Liver (tissue), 9 donors: Measurements from ENCODE around the gene CCL25. TPM values are rescaled to one million over a fixed set of nuclear protein-coding genes. Genes with fewer than 3 reads are reported as not detected.

Experiments
- DNase-seq: peaks from one replicate; pipeline ENCODE4 v3.0.0-alpha.2; 2017; ENCODE audit warnings: low spot score
- H3K27ac ChIP-seq, 2 donors: one replicate each; pipeline ENCODE4 v1.7.0; 2013; ENCODE audit warnings: inconsistent platforms in 2 of 2, low read length in 2 of 2, control low read depth in 1 of 2, low read depth in 1 of 2, mild to moderate bottlenecking in 1 of 2
- H3K27me3 ChIP-seq, 4 donors: one replicate each; pipeline versions ENCODE4 v1.6.1 to v1.7.0; 2013; ENCODE audit warnings: low read length in 3 of 4, inconsistent platforms in 1 of 4, mild to moderate bottlenecking in 1 of 4, moderate library complexity in 1 of 4; ENCODE audit not compliant: control insufficient read depth in 4 of 4, insufficient read depth in 4 of 4
- H3K36me3 ChIP-seq, 4 donors: one replicate each; pipeline versions ENCODE4 v1.6.1 to v1.7.0; 2013; ENCODE audit warnings: low read length in 3 of 4, mild to moderate bottlenecking in 3 of 4, low read depth in 1 of 4, moderate library complexity in 1 of 4; ENCODE audit not compliant: control insufficient read depth in 4 of 4, insufficient read depth in 3 of 4
- H3K4me1 ChIP-seq, 4 donors: one replicate each; pipeline versions ENCODE4 v1.6.1 to v1.7.0; 2013; ENCODE audit warnings: low read length in 3 of 4, mild to moderate bottlenecking in 3 of 4, moderate library complexity in 1 of 4; ENCODE audit not compliant: control insufficient read depth in 4 of 4, insufficient read depth in 4 of 4
- H3K4me3 ChIP-seq, 3 donors: one replicate each; pipeline versions ENCODE4 v1.6.1 to v1.7.0; 2013; ENCODE audit warnings: low read length in 3 of 3, control low read depth in 1 of 3, low read depth in 1 of 3, mild to moderate bottlenecking in 1 of 3
- H3K9ac ChIP-seq, 2 donors: one replicate each; pipeline ENCODE4 v1.7.0; 2013; ENCODE audit warnings: low read length in 2 of 2, mild to moderate bottlenecking in 2 of 2, moderate library complexity in 2 of 2, control low read depth in 1 of 2, low read depth in 1 of 2
- H3K9me3 ChIP-seq, 4 donors: one replicate each; pipeline versions ENCODE4 v1.6.1 to v1.7.0; 2013; ENCODE audit warnings: low read length in 3 of 4; ENCODE audit not compliant: control insufficient read depth in 4 of 4
- CTCF ChIP-seq: fragments of 150-350 bp; IDR thresholded peaks from 2 replicates; pipeline ENCODE4 v1.5.1; 2017; ENCODE audit warnings: improper control_type of control experiment, low read depth, low read length; ENCODE audit not compliant: missing input control
- EGR1 ChIP-seq, 2 donors: IDR thresholded peaks; 2 replicates each; pipeline ENCODE4 v1.6.1; 2016 to 2018; ENCODE audit warnings: antibody characterized with exemption in 2 of 2, low read depth in 2 of 2
- FOXA1 ChIP-seq: IDR thresholded peaks from 2 replicates; pipeline ENCODE4 v1.6.1; 2016; ENCODE audit warnings: antibody characterized with exemption
- FOXA2 ChIP-seq: IDR thresholded peaks from 2 replicates; pipeline ENCODE4 v1.6.1; 2016; ENCODE audit warnings: antibody characterized with exemption
- GABPA ChIP-seq, 2 donors: IDR thresholded peaks in 1 of 2; conservative IDR thresholded peaks in 1 of 2; 2 replicates each; pipeline ENCODE4 v1.6.1; 2016; ENCODE audit warnings: antibody characterized with exemption in 2 of 2, mild to moderate bottlenecking in 1 of 2, moderate library complexity in 1 of 2
- HNF4A ChIP-seq, 2 donors: conservative IDR thresholded peaks; 2 replicates each; pipeline ENCODE4 v1.6.1; 2016; ENCODE audit warnings: antibody characterized with exemption in 2 of 2, mild to moderate bottlenecking in 2 of 2
- JUND ChIP-seq, 2 donors: IDR thresholded peaks; 2 replicates each; pipeline ENCODE4 v1.6.1; 2016; ENCODE audit warnings: antibody characterized with exemption in 2 of 2
- MAX ChIP-seq: IDR thresholded peaks from 2 replicates; pipeline ENCODE4 v1.6.1; 2016; ENCODE audit warnings: antibody characterized with exemption
- NR2F2 ChIP-seq: IDR thresholded peaks from 2 replicates; pipeline ENCODE4 v1.6.1; 2016; ENCODE audit warnings: antibody characterized with exemption
- RAD21 ChIP-seq, 2 donors: IDR thresholded peaks; 2 replicates each; pipeline ENCODE4 v1.6.1; 2016; ENCODE audit warnings: antibody characterized with exemption in 2 of 2, mild to moderate bottlenecking in 2 of 2
- REST ChIP-seq: IDR thresholded peaks from 2 replicates; pipeline ENCODE4 v1.6.1; 2016; ENCODE audit warnings: antibody characterized with exemption, mild to moderate bottlenecking
- RXRA ChIP-seq, 2 donors: IDR thresholded peaks; 2 replicates each; pipeline ENCODE4 v1.6.1; 2017 to 2018; ENCODE audit warnings: antibody characterized with exemption in 2 of 2, mild to moderate bottlenecking in 1 of 2
- SP1 ChIP-seq: IDR thresholded peaks from 2 replicates; pipeline ENCODE4 v1.6.1; 2018; ENCODE audit warnings: antibody characterized with exemption, mild to moderate bottlenecking
- YY1 ChIP-seq: IDR thresholded peaks from 2 replicates; pipeline ENCODE4 v1.6.1; 2016; ENCODE audit warnings: antibody characterized with exemption, mild to moderate bottlenecking
- ZBTB33 ChIP-seq: IDR thresholded peaks from 2 replicates; pipeline ENCODE4 v1.6.1; 2016; ENCODE audit warnings: antibody characterized with exemption
- WGBS: extraction: QIAGEN DNeasy Blood & Tissue Kit; methylation state at CpG from one replicate; pipeline ENCODE4 v1.1.7; 2013; 5-methylcytosine and 5-hydroxymethylcytosine counted together
- polyA plus RNA-seq, 2 donors: library from polyadenylated mRNA; stranded (reverse) in 1 of 2; unstranded in 1 of 2; fragments of 200-250 nt in 1 of 2; fragments of >200 nt in 1 of 2; fragmentation: Nextera tagmentation in 1 of 2; extraction: Ambion mirVana in 1 of 2; gene quantifications; one replicate each; pipeline versions ENCODE4 v1.2.1 to v1.2.3, GENCODE V29; 2013 to 2015
- total RNA-seq, 2 donors: library from RNA; depleted of rRNA; stranded (reverse); fragments of >200 nt; gene quantifications; one replicate each; pipeline ENCODE4 v1.2.3, GENCODE V29; 2014
- donor health status: healthy.
- donor health status: healthy.
- donor health status: healthy.
- donor health status: healthy.
- donor health status: healthy.

Gene CCL25
- total and polyA plus RNA-seq, 4 donors: not detected

- H3K9me3 ChIP-seq: no peaks in the 10 kb centered on the region
- H3K27ac ChIP-seq: no peak overlapping the region
- no peaks in the 10 kb centered on the region for H3K36me3 ChIP-seq
- no peaks in the 10 kb centered on the region for H3K4me1 ChIP-seq
- WGBS: 95% methylated on average over 9 of the region's 9 CpGs
- H3K4me3 ChIP-seq: no peak overlapping the region
- no peak overlapping the region for H3K9ac ChIP-seq
- TF ChIP-seq MAX: no peak
- no peak for TF ChIP-seq EGR1 (IDR thresholded peaks at IDR 0.05; ENCODE audit: low read depth in 2 of 2)
- no peak for TF ChIP-seq SP1
- TF ChIP-seq YY1: no peak
- H3K27me3 ChIP-seq: no peaks in the 10 kb centered on the region
- DNase-seq: no peak
Measured at GRCh38 chr19:8042900-8043299, 9.7 kb upstream of the CCL25 start.

- no peak for TF ChIP-seq FOXA1
- TF ChIP-seq NR2F2: no peak
- no peak for TF ChIP-seq HNF4A (conservative IDR thresholded peaks at IDR 0.05)
- no peak for TF ChIP-seq YY1
- no peak for TF ChIP-seq FOXA2
- no peak for TF ChIP-seq SP1
- TF ChIP-seq RAD21 (IDR thresholded peaks at IDR 0.05): no peak
- no peak for TF ChIP-seq MAX
- TF ChIP-seq CTCF: no peak
- TF ChIP-seq EGR1 (IDR thresholded peaks at IDR 0.05; ENCODE audit: low read depth in 2 of 2): no peak
- no peak for TF ChIP-seq RXRA (IDR thresholded peaks at IDR 0.05)
- TF ChIP-seq ZBTB33: no peak
- TF ChIP-seq REST: no peak
- no peak for TF ChIP-seq GABPA (IDR thresholded peaks at IDR 0.05 in 1 of 2, conservative IDR thresholded peaks at IDR 0.05 in 1 of 2)
- no peak for TF ChIP-seq JUND (IDR thresholded peaks at IDR 0.05)
- Histone ChIP-seq H3K4me1 (no peaks in the 10 kb centered on the region), H3K36me3 (no peaks in the 10 kb centered on the region), H3K9me3 (no peaks in the 10 kb centered on the region), H3K4me3 (no peak overlapping the region), H3K9ac (no peak overlapping the region), H3K27ac (no peak overlapping the region), H3K27me3 (no peaks in the 10 kb centered on the region)
- WGBS: 91% methylated on average over 10 of the region's 10 CpGs
- DNase-seq: no peak
Measured at GRCh38 chr19:8044018-8044417, 8.5 kb upstream of the CCL25 start.
